Neural cell (in vitro differentiated cells): ENCODE results near the gene CRTAC1.

ENCODE experiments used
- CTCF ChIP-seq: fragments of 450-650 bp; IDR thresholded peaks from 2 replicates; pipeline ENCODE4 v1.5.1; 2014; ENCODE audit warnings: antibody characterized with exemption, mild to moderate bottlenecking, moderate library complexity; ENCODE audit not compliant: poor library complexity, severe bottlenecking
- EP300 ChIP-seq: fragments of 450-650 bp; conservative IDR thresholded peaks from 2 replicates; pipeline ENCODE4 v1.6.1; 2014; ENCODE audit warnings: antibody characterized with exemption, mild to moderate bottlenecking, moderate library complexity; ENCODE audit not compliant: poor library complexity, severe bottlenecking
- EZH2 ChIP-seq: fragments of 200-600, 300-800 bp; shearing (Covaris generic), sonication (generic); IDR thresholded peaks from 2 replicates; pipeline ENCODE4 v1.6.1; 2014; ENCODE audit warnings: antibody characterized with exemption, low read length, borderline replicate concordance, mild to moderate bottlenecking; ENCODE audit not compliant: insufficient read depth, poor library complexity, severe bottlenecking
- MXI1 ChIP-seq: fragments of 450-650 bp; conservative IDR thresholded peaks from 2 replicates; pipeline ENCODE4 v1.6.1; 2014; ENCODE audit warnings: antibody characterized with exemption, mild to moderate bottlenecking; ENCODE audit not compliant: poor library complexity, severe bottlenecking
- POLR2AphosphoS5 ChIP-seq: IDR thresholded peaks from 2 replicates; pipeline ENCODE4 v1.6.1; 2012
- RAD21 ChIP-seq: fragments of 450-650 bp; conservative IDR thresholded peaks from 2 replicates; pipeline ENCODE4 v1.6.1; 2014; ENCODE audit warnings: antibody characterized with exemption, mild to moderate bottlenecking, moderate library complexity
- REST ChIP-seq: IDR thresholded peaks from 2 replicates; pipeline ENCODE4 v1.6.1; 2012; ENCODE audit warnings: borderline replicate concordance
- SMC3 ChIP-seq: fragments of 450-650 bp; conservative IDR thresholded peaks from 2 replicates; pipeline ENCODE4 v1.6.1; 2014; ENCODE audit warnings: antibody characterized with exemption, mild to moderate bottlenecking, moderate library complexity; ENCODE audit not compliant: poor library complexity
- TAF1 ChIP-seq: IDR thresholded peaks from 2 replicates; pipeline ENCODE4 v1.6.1; 2012; ENCODE audit warnings: low read depth

GRCh38 chr10:97925308-97925938, 105.0 kb downstream of the CRTAC1 start:
- no peak for TF ChIP-seq REST
- no peak for TF ChIP-seq CTCF
- no peak for TF ChIP-seq EZH2
- TF ChIP-seq POLR2AphosphoS5, result no peak
- no peak for TF ChIP-seq TAF1
- no peak for TF ChIP-seq RAD21
- TF ChIP-seq MXI1, result no peak
- TF ChIP-seq SMC3, result no peak
- no peak for TF ChIP-seq EP300
